Gastroesophageal sphincter (tissue), 3 donors: ENCODE measurements around the gene WNT11.

Experiments
- CTCF ChIP-seq, 4 experiments: fragments of 200-600 bp in 2 of 4; fragments of 450-650 bp in 2 of 4; sonication (generic) in 1 of 4; IDR thresholded peaks; one replicate each; pipeline ENCODE4 v1.5.1; 2017 to 2019; ENCODE audit warnings: antibody characterized with exemption in 4 of 4, mild to moderate bottlenecking in 2 of 4, moderate library complexity in 2 of 4
- EP300 ChIP-seq: sonication (generic); formaldehyde crosslinking; IDR thresholded peaks from one replicate; pipeline ENCODE4 v1.6.1; 2017; ENCODE audit warnings: antibody characterized with exemption, mild to moderate bottlenecking
- POLR2A ChIP-seq, 2 donors: fragments of 450-650 bp; IDR thresholded peaks; one replicate each; pipeline ENCODE4 v1.6.1; 2017; ENCODE audit warnings: antibody characterized with exemption in 2 of 2, mild to moderate bottlenecking in 2 of 2, moderate library complexity in 1 of 2
- POLR2AphosphoS5 ChIP-seq: sonication (generic); formaldehyde crosslinking; IDR thresholded peaks from one replicate; pipeline ENCODE4 v1.6.1; 2017; ENCODE audit warnings: antibody characterized with exemption

DNA sequence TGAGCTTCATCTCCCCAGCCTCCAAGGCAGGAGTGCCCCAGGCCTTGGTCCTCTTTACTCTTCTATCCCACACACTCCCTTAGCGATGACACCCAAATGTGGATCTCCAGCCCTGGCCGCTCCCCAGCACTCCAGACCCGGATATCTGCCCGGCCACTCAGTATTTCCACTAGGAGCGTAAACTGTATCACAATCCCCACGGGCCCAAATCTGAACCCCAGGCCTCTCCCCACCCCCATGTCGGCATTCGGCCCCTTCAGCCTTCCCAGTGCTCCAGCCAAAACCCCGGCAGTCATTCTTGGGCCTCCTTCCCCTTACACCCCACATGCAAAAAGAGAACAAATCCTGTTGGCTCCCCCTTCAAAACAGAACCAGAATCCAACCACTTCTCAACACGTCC, 20.8 kb downstream of the WNT11 start:
- no peak for TF ChIP-seq EP300
- no peak for TF ChIP-seq CTCF (IDR thresholded peaks at IDR 0.05)
- TF ChIP-seq POLR2AphosphoS5: no peak
- no peak for TF ChIP-seq POLR2A (IDR thresholded peaks at IDR 0.05)
